SU-DHL-6 (cell line): Measurements from ENCODE around the gene RNF40.

Source experiments
- H2AFZ ChIP-seq: fragments of 200-600 bp; sonication (generic); 2 replicates; pipeline ENCODE4 v1.6.1; 2014; ENCODE audit warnings: low read depth, mild to moderate bottlenecking, moderate library complexity, mixed read lengths, antibody characterized with exemption, low read length; ENCODE audit not compliant: severe bottlenecking
- H3F3A ChIP-seq: fragments of 200-600 bp; shearing (Covaris generic); 2 replicates; pipeline ENCODE4 v1.6.0; 2016; ENCODE audit warnings: antibody characterized with exemption, mild to moderate bottlenecking; ENCODE audit not compliant: insufficient read depth
- H3K27ac ChIP-seq: fragments of 200-600 bp; sonication (generic); 2 replicates; pipeline ENCODE4 v1.5.1; 2016; ENCODE audit warnings: low read depth, mild to moderate bottlenecking, low read length, moderate library complexity, mixed read lengths
- H3K27me3 ChIP-seq: fragments of 200-600 bp; sonication (generic), shearing (Covaris generic); 2 replicates; pipeline ENCODE4 v1.6.0; 2014; ENCODE audit warnings: mild to moderate bottlenecking, low read length
- H3K36me3 ChIP-seq: fragments of 200-600 bp; sonication (generic); 2 replicates; pipeline ENCODE4 v1.6.1; 2014; ENCODE audit warnings: mild to moderate bottlenecking, low read length, mixed read lengths
- H3K4me2 ChIP-seq: fragments of 300-600, 200-600 bp; shearing (Covaris generic), sonication (generic); 2 replicates; pipeline ENCODE4 v1.6.0; 2014; ENCODE audit warnings: low read length, low read depth, mild to moderate bottlenecking; ENCODE audit not compliant: poor library complexity, severe bottlenecking
- H3K4me3 ChIP-seq: fragments of 200-600 bp; sonication (generic); 2 replicates; pipeline ENCODE4 v1.5.1; 2014; ENCODE audit warnings: antibody characterized with exemption, low read length, mild to moderate bottlenecking, mixed read lengths; ENCODE audit not compliant: insufficient read depth, poor library complexity, severe bottlenecking
- H3K79me2 ChIP-seq: fragments of 200-600 bp; sonication (generic); 2 replicates; pipeline ENCODE4 v1.6.1; 2014; ENCODE audit warnings: mild to moderate bottlenecking, low read length, moderate library complexity; ENCODE audit not compliant: insufficient read depth
- H3K9ac ChIP-seq: fragments of 200-600 bp; sonication (generic); 2 replicates; pipeline ENCODE4 v1.7.0; 2014; ENCODE audit warnings: mild to moderate bottlenecking, low read length
- H3K9me2 ChIP-seq: fragments of 200-600 bp; sonication (generic); replicated peaks from 2 replicates; pipeline ENCODE4 v1.6.1; 2014; ENCODE audit warnings: low read length; ENCODE audit not compliant: insufficient read depth
- H3K9me3 ChIP-seq: fragments of 200-600 bp; sonication (generic); 2 replicates; pipeline ENCODE4 v1.6.1; 2014; ENCODE audit warnings: low read length, mixed read lengths; ENCODE audit not compliant: insufficient read depth
- H4K20me1 ChIP-seq: fragments of 200-600 bp; sonication (generic); 2 replicates; pipeline ENCODE4 v1.6.1; 2014; ENCODE audit warnings: low read depth, mild to moderate bottlenecking, antibody characterized with exemption, low read length, moderate library complexity, mixed read lengths
- CTCF ChIP-seq: fragments of 200-600 bp; sonication (generic); IDR thresholded peaks from one replicate; pipeline ENCODE4 v1.5.1; 2017; ENCODE audit warnings: antibody characterized with exemption, mild to moderate bottlenecking, low read length, moderate library complexity; ENCODE audit not compliant: insufficient read depth, poor library complexity, severe bottlenecking
- EZH2phosphoT487 ChIP-seq: fragments of 200-600 bp; sonication (generic), shearing (Covaris generic); conservative IDR thresholded peaks from 2 replicates; pipeline ENCODE4 v1.6.1; 2018; ENCODE audit warnings: mild to moderate bottlenecking, antibody characterized with exemption, low read length, moderate library complexity, mixed read lengths

The RNF40 gene

GRCh38 chr16:30724641-30725417, 37.3 kb upstream of the RNF40 start:
- peaks cover 22% of the 10 kb centered on the region for H3K36me3 ChIP-seq
- H3K9ac ChIP-seq, result no peak overlapping the region
- H3K9me3 ChIP-seq, result no peaks in the 10 kb centered on the region
- TF ChIP-seq EZH2phosphoT487 (no peak), CTCF (no peak)
- H4K20me1 ChIP-seq, result no peaks in the 10 kb centered on the region; the same call in 1 of the 2 replicates
- no peaks in the 10 kb centered on the region for H3F3A ChIP-seq
- no peaks in the 10 kb centered on the region for H3K9me2 ChIP-seq
- H3K4me2 ChIP-seq, result no peak overlapping the region
- no peaks in the 10 kb centered on the region for H3K27me3 ChIP-seq
- no peak overlapping the region for H3K4me3 ChIP-seq
- H2AFZ ChIP-seq, result no peak overlapping the region
- H3K79me2 ChIP-seq, result peaks cover 24% of the 10 kb centered on the region
- no peak overlapping the region for H3K27ac ChIP-seq

DNA sequence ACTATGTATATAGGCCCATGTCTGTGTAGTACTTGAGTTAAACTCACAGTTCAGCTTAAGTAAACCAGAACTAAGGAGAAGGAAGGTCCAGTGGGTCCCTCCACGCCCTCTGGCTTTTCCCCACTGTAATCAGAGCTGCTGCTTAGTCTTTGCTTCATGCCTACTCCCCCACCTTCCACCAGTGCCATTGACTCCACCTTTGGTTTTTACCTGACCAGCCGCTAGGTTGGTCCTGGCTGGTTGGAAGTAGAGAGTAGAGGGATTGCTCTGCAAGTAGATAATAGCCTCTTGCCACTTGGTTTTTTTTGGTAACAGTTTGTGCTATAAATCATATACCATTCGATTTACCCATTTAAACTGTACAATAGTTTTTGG, 36.7 kb upstream of the RNF40 start:
- Histone ChIP-seq H3K27me3 (no peaks in the 10 kb centered on the region), H3K4me2 (no peak overlapping the region), H3K9me3 (no peaks in the 10 kb centered on the region), H3K36me3 (peaks cover 25% of the 10 kb centered on the region), H3K9me2 (no peaks in the 10 kb centered on the region), H3F3A (no peaks in the 10 kb centered on the region), H3K9ac (no peak overlapping the region), H3K27ac (no peak overlapping the region), H3K79me2 (peaks cover 20% of the 10 kb centered on the region), H3K4me3 (no peak overlapping the region), H4K20me1 (no peaks in the 10 kb centered on the region; the same call in 1 of the 2 replicates), H2AFZ (no peak overlapping the region)
- TF ChIP-seq CTCF, result no peak
- no peak for TF ChIP-seq EZH2phosphoT487

GRCh38 chr16:30728321-30728720, 33.8 kb upstream of the RNF40 start:
- H3K36me3 ChIP-seq, result peaks cover 21% of the 10 kb centered on the region
- no peaks in the 10 kb centered on the region; the same call in 1 of the 2 replicates for H4K20me1 ChIP-seq
- H3K4me3 ChIP-seq, result no peak overlapping the region
- TF ChIP-seq EZH2phosphoT487, result no peak
- TF ChIP-seq CTCF, result no peak
- H3K9me2 ChIP-seq, result no peaks in the 10 kb centered on the region
- H3K79me2 ChIP-seq, result peaks cover 11% of the 10 kb centered on the region
- no peaks in the 10 kb centered on the region for H3F3A ChIP-seq
- no peak overlapping the region for H2AFZ ChIP-seq
- no peak overlapping the region for H3K4me2 ChIP-seq
- no peaks in the 10 kb centered on the region for H3K9me3 ChIP-seq
- no peak overlapping the region for H3K9ac ChIP-seq
- no peaks in the 10 kb centered on the region for H3K27me3 ChIP-seq
- H3K27ac ChIP-seq, result no peak overlapping the region
